Astrocyte of the hippocampus (primary cell): Measurements from ENCODE around the gene FN3KRP.
"Not testable (repeated sequence)": the region's sequence is repeated elsewhere in the genome, so short reads cannot be mapped to it uniquely, and the experiment has no call there.

ENCODE experiments used
- DNase-seq: peaks from one replicate; pipeline ENCODE4 v3.0.0; 2011; ENCODE audit warnings: low read depth, low spot score

The FN3KRP gene

DNA sequence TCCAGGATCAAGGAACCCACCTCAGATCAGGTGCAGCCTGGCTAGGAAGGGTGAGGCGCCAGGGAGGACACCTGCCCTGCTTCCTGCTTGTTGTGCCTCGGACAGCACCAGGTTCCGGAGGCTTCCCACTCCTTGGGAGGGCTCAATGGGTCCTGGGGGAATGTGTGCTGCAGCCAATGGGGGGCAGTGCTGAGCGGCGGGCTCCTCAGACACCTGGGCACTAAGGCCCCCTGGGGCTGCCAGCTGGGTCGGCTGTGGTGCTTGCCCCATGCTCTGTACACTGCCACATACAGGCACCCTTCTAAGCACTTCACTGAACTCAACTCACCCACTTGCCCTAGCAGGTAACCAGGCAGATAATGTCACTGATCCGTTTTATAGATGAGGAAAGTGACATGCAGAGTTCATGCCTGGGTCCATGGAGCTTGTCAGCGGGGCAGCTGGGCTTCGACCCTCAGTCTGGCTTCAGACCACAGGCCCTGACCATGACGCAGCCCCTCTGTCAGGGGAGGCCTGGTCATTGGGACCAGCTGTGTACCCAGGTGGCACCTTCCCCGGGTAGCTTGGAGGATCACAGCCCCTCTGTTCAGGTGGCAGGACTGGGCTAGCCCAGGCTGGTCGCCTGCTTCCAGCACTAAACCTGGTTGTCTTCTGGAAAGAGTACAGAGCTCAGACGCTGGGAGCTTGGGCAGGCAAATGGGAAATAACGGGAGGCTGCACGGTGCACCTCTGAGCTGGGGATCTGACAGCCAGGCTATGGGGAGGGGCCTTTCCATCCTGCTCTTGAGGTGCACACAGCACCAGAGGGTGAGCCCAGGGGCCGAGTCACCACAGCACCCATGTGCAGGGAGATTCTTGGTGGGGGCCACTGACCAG is 27.1 kb downstream of the FN3KRP start:
- no peak for DNase-seq

DNA sequence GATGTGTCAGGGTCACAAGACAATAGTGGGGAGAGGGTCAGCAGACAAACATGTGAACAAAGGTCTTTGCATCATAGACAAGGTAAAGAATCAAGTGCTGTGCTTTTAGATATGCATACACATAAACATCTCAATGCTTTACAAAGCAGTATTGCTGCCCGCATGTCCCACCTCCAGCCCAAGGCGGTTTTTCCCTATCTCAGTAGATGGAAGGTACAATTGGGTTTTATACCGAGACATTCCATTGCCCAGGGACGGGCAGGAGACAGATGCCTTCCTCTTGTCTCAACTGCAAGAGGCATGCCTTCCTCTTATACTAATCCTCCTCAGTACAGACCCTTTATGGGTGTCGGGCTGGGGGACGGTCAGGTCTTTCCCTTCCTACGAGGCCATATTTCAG is 28.2 kb downstream of the FN3KRP start:
- DNase-seq = not testable (repeated sequence)

DNA sequence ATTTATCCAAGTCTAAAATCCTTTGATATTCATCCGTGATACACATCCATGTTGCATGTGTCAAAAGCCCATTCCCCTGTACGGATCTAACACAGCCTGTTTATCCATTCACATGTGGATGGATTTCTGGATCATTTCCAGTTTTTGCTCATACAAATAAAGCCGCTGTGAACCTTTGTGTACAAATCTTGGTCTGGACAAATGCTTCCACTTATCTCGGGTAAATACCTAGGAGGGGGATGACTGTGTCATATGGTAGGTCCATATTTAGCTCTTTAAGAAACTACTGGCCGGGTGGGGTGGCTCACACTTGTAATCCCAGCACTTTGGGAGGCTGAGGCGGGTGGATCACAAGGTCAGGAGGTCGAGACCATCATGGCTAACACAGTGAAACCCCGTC is 29.0 kb downstream of the FN3KRP start:
- DNase-seq = no peak

- no peak for DNase-seq
Observed at GRCh38 chr17:82748756-82749155, 32.2 kb downstream of the FN3KRP start.

- no peak for DNase-seq
Observed at GRCh38 chr17:82750241-82750908, 33.9 kb downstream of the FN3KRP start.

- no peak for DNase-seq
Observed at GRCh38 chr17:82751171-82751570, 34.7 kb downstream of the FN3KRP start.

DNA sequence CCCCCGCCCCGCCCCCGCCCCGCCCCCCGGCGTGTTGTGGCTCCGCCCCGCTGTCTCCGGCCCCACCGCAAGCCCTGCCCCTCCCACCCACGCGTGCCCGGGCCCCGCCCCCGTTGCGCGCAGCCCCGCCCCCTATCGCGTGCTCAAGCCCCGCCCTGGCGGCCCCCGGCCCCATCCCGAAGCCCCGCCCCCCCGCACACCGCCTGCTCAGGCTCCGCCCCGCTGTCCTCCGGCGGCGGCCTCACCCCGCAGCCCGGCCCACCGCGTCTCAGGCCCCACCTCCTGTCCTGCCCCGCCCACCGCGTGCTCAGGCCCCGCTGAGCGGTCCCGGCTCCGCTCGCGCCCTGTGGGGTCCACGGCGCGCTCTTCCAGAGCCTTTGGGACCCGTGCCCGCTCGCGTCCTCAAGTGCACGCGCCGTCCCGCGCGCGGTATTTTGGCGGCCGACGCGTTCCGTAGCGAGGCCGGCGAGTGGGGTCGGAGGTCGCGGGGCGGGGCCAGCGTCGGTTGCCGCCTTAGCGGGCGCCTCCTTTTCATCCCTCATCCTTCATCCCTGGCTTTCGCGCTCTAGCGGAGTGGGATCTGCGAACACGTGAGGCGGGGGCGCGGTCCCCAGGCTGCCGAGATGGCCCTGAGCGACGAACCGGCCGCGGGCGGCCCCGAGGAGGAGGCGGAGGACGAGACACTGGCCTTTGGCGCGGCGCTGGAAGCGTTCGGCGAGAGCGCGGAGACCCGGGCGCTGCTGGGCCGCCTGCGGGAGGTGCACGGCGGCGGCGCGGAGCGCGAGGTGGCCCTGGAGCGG is 35.3 kb downstream of the FN3KRP start, which contains the start of gene TBCD:
TBCD (plus strand) TSS at position 495 of the 800 bp plus-strand sequence; CDS start at position 624, 129 bp downstream.
- peak; percentile 96 for DNase-seq

DNA sequence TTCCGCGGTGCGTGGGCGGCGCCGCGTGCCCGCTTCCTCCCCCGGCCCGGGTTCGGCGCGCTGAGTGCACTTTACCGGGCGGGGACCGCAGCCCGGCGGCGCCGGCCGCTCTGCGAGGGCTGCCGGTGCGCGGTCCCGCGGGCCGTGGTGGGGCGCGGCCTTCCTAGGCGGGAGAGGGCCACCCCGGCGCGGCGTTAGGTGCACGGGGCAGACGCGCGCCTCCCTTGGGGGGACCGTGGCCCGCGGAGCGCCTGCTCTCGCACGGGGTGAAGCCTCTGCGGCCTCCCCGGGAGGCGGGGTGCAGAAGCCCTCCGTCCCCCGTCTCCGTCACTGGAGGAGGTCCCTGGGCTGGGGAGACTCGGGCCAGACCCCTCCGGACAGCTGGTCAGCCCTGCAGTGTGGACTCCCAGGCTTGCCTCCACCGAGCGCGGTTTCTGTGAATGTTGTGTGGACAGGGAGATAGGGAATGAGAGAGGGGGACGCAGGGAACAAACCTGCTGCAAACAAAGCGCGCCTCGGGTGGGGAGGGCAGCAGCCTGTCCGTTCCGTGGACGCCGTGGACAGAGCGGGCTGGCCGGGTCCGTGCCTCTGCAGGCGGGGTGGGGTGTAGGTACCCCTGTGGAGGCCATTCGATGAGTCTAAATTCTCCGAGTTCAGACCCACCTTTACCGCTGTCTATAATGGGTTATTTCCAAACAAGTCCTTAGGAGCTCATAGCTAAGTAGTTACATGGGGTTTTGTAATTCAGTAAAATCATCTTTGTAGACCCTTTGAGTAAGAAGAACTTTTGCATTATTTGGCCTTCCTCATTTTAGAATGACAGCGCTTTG is 36.1 kb downstream of the FN3KRP start:
- peak; percentile 53 for DNase-seq

GRCh38 chr17:82753201-82753464 is 36.6 kb downstream of the FN3KRP start:
- no peak for DNase-seq

GRCh38 chr17:82754297-82755208 is 38.0 kb downstream of the FN3KRP start:
- peak; percentile 74 for DNase-seq

DNA sequence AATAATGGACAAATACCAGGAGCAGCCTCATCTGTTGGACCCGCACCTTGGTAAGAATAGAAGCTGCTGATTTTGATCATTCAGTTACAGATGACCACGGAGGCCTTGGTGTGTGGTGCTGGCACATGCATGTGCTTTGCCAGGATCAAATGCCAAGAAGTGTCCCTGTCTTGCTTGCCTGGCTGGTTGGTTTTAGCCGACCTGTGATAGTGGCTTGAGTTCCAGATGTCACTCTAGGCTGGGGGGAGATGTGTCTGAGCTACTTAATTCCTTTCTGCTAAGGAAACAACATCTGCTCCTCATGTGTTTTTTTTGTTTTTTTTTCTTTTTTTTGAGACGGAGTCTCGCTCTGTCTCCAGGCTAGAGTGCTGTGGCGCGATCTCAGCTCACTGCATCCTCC is 39.7 kb downstream of the FN3KRP start:
- DNase-seq = no peak

- no peak for DNase-seq
Observed at GRCh38 chr17:82765371-82765770, 48.9 kb downstream of the FN3KRP start.

DNA sequence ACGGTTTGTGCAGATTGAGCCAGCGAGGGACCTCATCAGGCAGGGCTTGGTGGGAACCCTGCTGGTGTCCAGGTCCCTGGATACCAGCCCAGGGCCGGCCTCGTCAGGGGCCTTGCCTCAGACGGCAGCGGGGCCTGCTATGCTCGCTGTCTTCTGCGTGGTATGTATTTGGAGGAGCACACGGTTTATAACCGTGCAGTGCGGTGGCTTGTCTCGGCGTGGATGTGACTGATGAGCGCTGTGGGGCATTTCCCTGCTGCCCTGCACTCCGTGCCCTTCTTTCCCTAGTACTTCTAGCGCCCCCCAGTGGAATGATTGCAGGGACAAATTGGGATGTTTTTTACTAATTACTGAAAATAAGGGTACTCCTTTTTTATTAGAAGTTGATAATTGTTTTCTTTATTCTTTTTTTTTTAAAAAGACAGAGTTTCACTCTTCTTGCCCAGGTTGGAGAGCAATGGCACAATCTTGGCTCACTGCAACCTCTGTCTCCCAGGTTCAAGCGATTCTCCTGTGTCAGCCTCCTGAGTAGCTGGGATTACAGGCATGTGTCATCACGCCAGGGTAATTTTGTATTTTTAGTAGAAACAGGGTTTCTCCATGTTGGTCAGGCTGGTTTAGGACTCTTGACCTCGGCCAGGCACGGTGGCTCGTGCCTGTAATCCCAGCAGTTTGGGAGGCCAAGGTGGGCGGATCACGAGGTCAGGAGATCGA is 50.7 kb downstream of the FN3KRP start:
- peak; percentile 60 for DNase-seq

GRCh38 chr17:82769041-82769440 is 52.5 kb downstream of the FN3KRP start:
- no peak for DNase-seq

DNA sequence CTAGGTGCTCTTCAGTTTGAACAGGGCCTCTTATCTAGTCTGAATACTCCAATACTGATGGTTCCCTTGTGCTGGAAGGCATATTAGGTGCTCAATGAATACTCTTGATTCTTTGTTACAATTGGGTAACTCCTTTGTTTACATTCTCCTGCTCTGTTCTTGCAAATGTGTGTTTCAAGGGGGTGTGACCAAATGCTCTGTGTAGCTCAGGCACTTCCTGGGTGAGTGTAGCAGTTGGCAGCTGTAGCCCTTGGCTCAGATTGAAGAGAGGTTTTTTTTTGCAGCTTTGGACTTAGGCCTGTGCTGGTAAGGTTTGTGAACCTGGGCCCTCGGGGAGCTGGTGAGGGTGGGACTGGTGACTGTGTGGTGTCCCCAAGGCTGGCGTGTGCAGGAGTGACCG is 55.5 kb downstream of the FN3KRP start:
- DNase-seq = no peak

GRCh38 chr17:82774456-82774855 is 58.0 kb downstream of the FN3KRP start:
- DNase-seq = not testable (repeated sequence)

- peak; percentile 74 for DNase-seq
Observed at GRCh38 chr17:82775001-82775823, 58.7 kb downstream of the FN3KRP start.

GRCh38 chr17:82776454-82776853 is 59.9 kb downstream of the FN3KRP start:
- no peak for DNase-seq
